ENCODE results near the gene SORCS2.

Gene SORCS2

GRCh38 chr4:7516096-7516772 is 323.9 kb downstream of the SORCS2 start:
- TF ChIP-seq REST (IDR thresholded peaks at IDR 0.05; ENCODE audit: insufficient read depth in 1 of 2, low read depth in 2 of 2, low read length in 2 of 2) (no peak), POLR2AphosphoS5 (IDR thresholded peaks at IDR 0.05; ENCODE audit: low read depth, low read length) (no peak)

GRCh38 chr4:7516773-7517144 is 324.4 kb downstream of the SORCS2 start:
- TF ChIP-seq SIN3A (IDR thresholded peaks at IDR 0.05; ENCODE audit: borderline replicate concordance, insufficient read depth, low read length) (no peak), FOXP2 (optimal IDR thresholded peaks at IDR 0.05; ENCODE audit: borderline replicate concordance, extremely low read depth, extremely low read length, insufficient read depth) (no peak), POLR2AphosphoS5 (IDR thresholded peaks at IDR 0.05; ENCODE audit: low read depth, low read length) (no peak), TAF1 (IDR thresholded peaks at IDR 0.05; ENCODE audit: borderline replicate concordance, insufficient read depth, low read length) (no peak), REST (IDR thresholded peaks at IDR 0.05; ENCODE audit: insufficient read depth in 1 of 2, low read depth in 2 of 2, low read length in 2 of 2) (no peak)

- no peak for TF ChIP-seq SIN3A (IDR thresholded peaks at IDR 0.05; ENCODE audit: borderline replicate concordance, insufficient read depth, low read length)
- no peak for TF ChIP-seq FOXP2 (optimal IDR thresholded peaks at IDR 0.05; ENCODE audit: borderline replicate concordance, extremely low read depth, extremely low read length, insufficient read depth)
- no peak for TF ChIP-seq TAF1 (IDR thresholded peaks at IDR 0.05; ENCODE audit: borderline replicate concordance, insufficient read depth, low read length)
- TF ChIP-seq POLR2AphosphoS5 (IDR thresholded peaks at IDR 0.05; ENCODE audit: low read depth, low read length) = no peak
- no peak for TF ChIP-seq REST (IDR thresholded peaks at IDR 0.05; ENCODE audit: insufficient read depth in 1 of 2, low read depth in 2 of 2, low read length in 2 of 2)
Measured at GRCh38 chr4:7518871-7519637, 326.7 kb downstream of the SORCS2 start.

- TF ChIP-seq FOXP2 (optimal IDR thresholded peaks at IDR 0.05; ENCODE audit: borderline replicate concordance, extremely low read depth, extremely low read length, insufficient read depth) (no peak), REST (IDR thresholded peaks at IDR 0.05; ENCODE audit: insufficient read depth in 1 of 2, low read depth in 2 of 2, low read length in 2 of 2) (no peak), SIN3A (IDR thresholded peaks at IDR 0.05; ENCODE audit: borderline replicate concordance, insufficient read depth, low read length) (no peak), TAF1 (IDR thresholded peaks at IDR 0.05; ENCODE audit: borderline replicate concordance, insufficient read depth, low read length) (no peak), POLR2AphosphoS5 (IDR thresholded peaks at IDR 0.05; ENCODE audit: low read depth, low read length) (no peak)
Measured at GRCh38 chr4:7519638-7520376, 327.5 kb downstream of the SORCS2 start.

Measured in PFSK-1 (cell line).